Endothelial cell of umbilical vein (primary cell): ENCODE data around the gene DUOX2. TPM values are rescaled to one million over a fixed set of nuclear protein-coding genes. Genes with fewer than 3 reads are reported as not detected.

Source experiments
- BruUV-seq: library from RNA; stranded (reverse); fragments of 400-500 nt; replicated peaks from 2 replicates; lab custom pipeline; 2021; lab: Mats Ljungman, UMichigan
- CTCF ChIA-PET: fragments of 300-600, 350-600 bp; sonication (Branson Sonifier 250); formaldehyde crosslinking; loops from one replicate; lab custom pipeline; 2021; ENCODE audit warnings: antibody characterized with exemption, inconsistent platforms; lab: Charles Lee
- POLR2A ChIA-PET: fragments of 300-600, 350-600 bp; sonication (Branson Sonifier 250); formaldehyde crosslinking; loops from one replicate; lab custom pipeline; 2021; ENCODE audit warnings: antibody characterized with exemption, inconsistent platforms; lab: Charles Lee
- DNase-seq: peaks from one replicate; pipeline ENCODE4 v3.0.0-alpha.2; 2011; ENCODE audit warnings: low read depth, low spot score
- FAIRE-seq: peaks from 2 replicates; lab custom pipeline; 2011; peaks lifted over from hg19 to GRCh38; lab: Jason Lieb, UNC
- H2AFZ ChIP-seq: 2 replicates; pipeline ENCODE4 v1.6.0; 2012; ENCODE audit warnings: low read depth, low read length, control low read depth, inconsistent platforms
- H3K27ac ChIP-seq: 2 replicates; pipeline ENCODE4 v1.5.1; 2011; ENCODE audit warnings: low read depth, mild to moderate bottlenecking, control low read depth, low read length, moderate library complexity; ENCODE audit not compliant: insufficient read depth
- H3K27me3 ChIP-seq, 2 experiments: 2 replicates each; pipeline versions ENCODE4 v1.6.0 to v1.6.1; 2011; ENCODE audit warnings: low read length in 2 of 2, mixed read lengths in 1 of 2; ENCODE audit not compliant: control insufficient read depth in 2 of 2, insufficient read depth in 2 of 2
- H3K36me3 ChIP-seq, 2 experiments: 2 replicates in 1 of 2; 3 replicates in 1 of 2; pipeline ENCODE4 v1.5.1; 2011; ENCODE audit warnings: low read length in 2 of 2, mild to moderate bottlenecking in 1 of 2, moderate library complexity in 1 of 2; ENCODE audit not compliant: control insufficient read depth in 2 of 2, insufficient read depth in 2 of 2; ENCODE audit errors: extremely low read depth in 1 of 2
- H3K4me1 ChIP-seq: 3 replicates; pipeline ENCODE4 v1.5.1; 2011; ENCODE audit warnings: mild to moderate bottlenecking, low read length; ENCODE audit not compliant: control insufficient read depth, insufficient read depth; ENCODE audit errors: extremely low read depth
- H3K4me2 ChIP-seq: 2 replicates; pipeline ENCODE4 v1.6.1; 2011; ENCODE audit warnings: low read length, control low read depth, mixed read lengths; ENCODE audit not compliant: insufficient read depth
- H3K4me3 ChIP-seq, 3 experiments: fragments of 200-600 bp in 1 of 3; sonication (generic), shearing (Covaris generic) in 1 of 3; replicated peaks in 1 of 3; 2 replicates each; pipeline ENCODE4 v1.5.1; 2011 to 2016; ENCODE audit warnings: control low read depth in 3 of 3, low read length in 3 of 3, mild to moderate bottlenecking in 2 of 3, inconsistent platforms in 1 of 3, low read depth in 1 of 3, moderate library complexity in 1 of 3; ENCODE audit not compliant: insufficient read depth in 1 of 3
- H3K79me2 ChIP-seq: 2 replicates; pipeline ENCODE4 v1.6.0; 2012; ENCODE audit warnings: low read length, inconsistent platforms; ENCODE audit not compliant: control insufficient read depth, insufficient read depth
- H3K9ac ChIP-seq: replicated peaks from 2 replicates; pipeline ENCODE3; 2011; ENCODE audit warnings: low read length, control low read depth; ENCODE audit not compliant: insufficient read depth; ENCODE audit errors: extremely low read depth
- H3K9me1 ChIP-seq: replicated peaks from 3 replicates; pipeline ENCODE4 v1.6.0; 2011; ENCODE audit warnings: mild to moderate bottlenecking, low read length; ENCODE audit not compliant: control insufficient read depth, insufficient read depth; ENCODE audit errors: extremely low read depth
- H3K9me3 ChIP-seq: replicated peaks from 2 replicates; pipeline ENCODE4 v1.5.1; 2012; ENCODE audit warnings: low read length, inconsistent platforms; ENCODE audit not compliant: control insufficient read depth, insufficient read depth
- H4K20me1 ChIP-seq: replicated peaks from 2 replicates; pipeline ENCODE3; 2011; ENCODE audit warnings: mild to moderate bottlenecking, low read length; ENCODE audit not compliant: control insufficient read depth, insufficient read depth; ENCODE audit errors: extremely low read depth
- CTCF ChIP-seq, 2 donors: IDR thresholded peaks; 1 replicate in 1 of 2; 2 replicates in 1 of 2; pipeline ENCODE4 v1.5.1; 2011; ENCODE audit warnings: low read length in 2 of 2, mild to moderate bottlenecking in 2 of 2, moderate library complexity in 2 of 2, control low read depth in 1 of 2, inconsistent platforms in 1 of 2, low read depth in 1 of 2; ENCODE audit not compliant: insufficient read depth in 1 of 2; ENCODE audit errors: extremely low read depth in 1 of 2
- EZH2 ChIP-seq: IDR thresholded peaks from 2 replicates; pipeline ENCODE4 v1.6.1; 2012; ENCODE audit warnings: borderline replicate concordance, low read depth, mild to moderate bottlenecking, moderate library complexity, low read length, inconsistent platforms; ENCODE audit not compliant: severe bottlenecking
- FOS ChIP-seq: IDR thresholded peaks from 2 replicates; pipeline ENCODE4 v1.6.1; 2011; ENCODE audit warnings: mild to moderate bottlenecking, low read length, moderate library complexity, borderline replicate concordance; ENCODE audit not compliant: insufficient read depth
- MAX ChIP-seq: IDR thresholded peaks from 2 replicates; pipeline ENCODE4 v1.6.1; 2011; ENCODE audit not compliant: insufficient read depth, insufficient read length
- MYC ChIP-seq: IDR thresholded peaks from one replicate; pipeline ENCODE4 v1.6.1; 2011; ENCODE audit warnings: mild to moderate bottlenecking, low read depth, low read length
- POLR2AphosphoS5 ChIP-seq: IDR thresholded peaks from 2 replicates; pipeline ENCODE4 v1.6.1; 2012; ENCODE audit warnings: low read depth, mild to moderate bottlenecking, control low read depth, low read length, moderate library complexity; ENCODE audit not compliant: insufficient read depth
- dilution Hi-C: fragments of 300-500 bp; cut with MboI; formaldehyde crosslinking; loops from one replicate; pipeline ENCODE4 v1.15.0; 2019; ENCODE audit warnings: low sequenced_read_pairs; ENCODE audit not compliant: extremely low pct_ligation_motif_present
- intact Hi-C: fragments of 100-400 bp; cut with micrococcal nuclease; formaldehyde crosslinking; loops from one replicate; pipeline ENCODE4 v1.10.0; 2022
- polyA plus RNA-seq, 4 experiments: library from polyadenylated mRNA; depleted of rRNA in 3 of 4; stranded (reverse) in 3 of 4; unstranded in 1 of 4; fragments of >200 nt; gene quantifications; 2 replicates each; pipeline versions ENCODE4 v1.2.1 to v1.2.3, GENCODE V29; 2011 to 2012; ENCODE audit warnings: missing spikeins in 1 of 4
- total RNA-seq: library from RNA; stranded (reverse); gene quantifications from 2 replicates; pipeline ENCODE4 v1.2.3, GENCODE V29; 2021

The DUOX2 gene
- total and polyA plus RNA-seq, 2 donors (not counting 3 experiments of a cell fraction or from before 2014, with no cell fraction given): 0.01 TPM; not detected in 1

GRCh38 chr15:45139770-45140169 is 25.8 kb upstream of the DUOX2 start:
- Histone ChIP-seq H2AFZ (no peak overlapping the region), H3K4me2 (no peak overlapping the region), H3K9ac (no peak overlapping the region), H4K20me1 (no peaks in the 10 kb centered on the region), H3K36me3 (no peaks in the 10 kb centered on the region), H3K4me1 (no peaks in the 10 kb centered on the region), H3K9me1 (no peaks in the 10 kb centered on the region), H3K79me2 (no peaks in the 10 kb centered on the region), H3K27me3 (peaks cover 15 to 17% of the 10 kb centered on the region in 2 experiments), H3K9me3 (no peaks in the 10 kb centered on the region), H3K27ac (no peak overlapping the region), H3K4me3 (no peak overlapping the region)
- DNase-seq: no peak
- ChIA-PET POLR2A (no interaction called here), CTCF (interaction anchor here (1.1 to 1.6 kb wide), 2 partner anchors 9 to 13 kb away, joined by 3 to 8 read pairs; no protein-coding TSS in a partner anchor)
- dilution Hi-C loops: no loop called here
- no TSS peak for BruUV-seq
- intact Hi-C loops: no loop called here
- FAIRE-seq: no peak
- TF ChIP-seq FOS: no peak
- no peak for TF ChIP-seq MYC
- no peak for TF ChIP-seq EZH2
- TF ChIP-seq CTCF (IDR thresholded peaks at IDR 0.05; ENCODE audit: extremely low read depth in 1 of 2, insufficient read depth in 1 of 2, low read depth in 1 of 2, low read length in 2 of 2): no peak
- TF ChIP-seq MAX: no peak
- no peak for TF ChIP-seq POLR2AphosphoS5
